ENCODE results near the gene HINFP.
"Not testable (repeated sequence)": the region's sequence is repeated elsewhere in the genome, so short reads cannot be mapped to it uniquely, and the experiment has no call there.

HINFP gene

DNA sequence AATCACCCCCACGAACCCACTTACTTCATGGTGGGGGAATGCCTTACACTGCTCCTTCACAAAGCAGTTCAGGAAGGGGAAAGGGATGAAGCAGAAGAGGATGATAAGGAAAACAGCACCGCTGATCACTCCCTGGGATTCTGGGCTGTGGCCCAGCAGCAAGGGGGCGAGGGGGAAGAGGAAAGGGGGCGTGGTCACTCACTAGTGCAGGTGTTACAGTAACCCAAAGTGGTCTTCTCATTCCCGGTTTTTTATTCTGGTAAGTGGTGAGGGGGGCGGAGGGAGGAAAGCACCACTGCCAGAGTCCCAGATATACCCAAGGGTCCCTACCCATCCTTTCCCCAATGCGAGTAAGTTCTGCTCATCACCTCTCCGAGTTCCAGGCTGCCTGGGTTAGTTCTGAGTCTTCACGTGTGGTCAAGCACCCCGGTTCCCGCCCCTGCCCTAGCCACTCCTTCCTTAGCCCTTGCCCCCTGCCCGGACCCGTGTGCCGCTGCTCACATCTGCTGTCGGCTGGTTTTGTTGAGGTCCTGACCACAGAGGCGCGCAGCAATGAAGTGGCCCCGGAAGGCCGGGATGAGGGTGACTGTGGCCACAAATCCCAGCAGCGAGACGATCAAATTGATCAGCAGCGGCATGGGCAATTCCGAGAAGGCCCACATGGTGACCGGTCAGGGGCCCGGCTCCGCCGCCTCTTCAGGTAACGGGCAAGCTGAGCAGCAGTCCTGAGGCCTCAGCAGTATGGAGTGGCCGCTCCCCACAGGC lies 20.2 kb upstream of the HINFP start:
- no peak for FAIRE-seq

DNA sequence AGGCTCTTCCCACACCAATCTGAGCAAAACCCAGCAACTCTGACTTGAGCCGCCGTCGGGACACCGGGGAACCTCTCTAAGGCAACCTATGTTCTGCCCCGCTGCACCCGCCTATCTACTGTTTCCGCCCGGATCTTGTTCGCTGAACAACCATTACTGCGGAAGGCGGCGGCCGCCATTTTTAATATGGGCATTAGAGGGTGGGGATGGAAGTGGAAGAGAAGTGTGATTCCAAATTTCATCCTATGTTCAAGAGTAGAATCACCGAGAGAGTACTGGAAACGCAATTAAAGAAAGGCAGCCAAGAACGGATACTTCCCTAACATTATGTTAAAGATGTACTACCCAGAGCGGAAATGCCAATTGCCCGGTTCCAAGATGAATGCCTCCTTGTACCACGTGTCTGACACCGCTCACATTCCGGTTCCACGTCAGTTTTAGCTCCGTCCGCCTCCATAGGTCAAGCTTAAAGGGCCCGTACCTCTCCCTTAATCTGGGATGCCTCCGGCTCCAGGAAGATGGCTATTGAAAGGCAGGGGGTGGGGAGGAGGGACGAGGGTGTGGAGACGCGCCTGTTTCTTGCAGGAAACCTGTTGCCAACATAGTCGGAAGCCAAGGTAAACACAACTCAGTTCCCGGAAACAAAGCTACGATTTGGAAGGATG lies 19.5 kb upstream of the HINFP start, which contains the start of gene DPAGT1:
Gene DPAGT1 (minus strand): TSS at position 95 of the 665 bp plus-strand sequence. CDS start 198 bp downstream, outside the sequence.
- FAIRE-seq, result no peak

DNA sequence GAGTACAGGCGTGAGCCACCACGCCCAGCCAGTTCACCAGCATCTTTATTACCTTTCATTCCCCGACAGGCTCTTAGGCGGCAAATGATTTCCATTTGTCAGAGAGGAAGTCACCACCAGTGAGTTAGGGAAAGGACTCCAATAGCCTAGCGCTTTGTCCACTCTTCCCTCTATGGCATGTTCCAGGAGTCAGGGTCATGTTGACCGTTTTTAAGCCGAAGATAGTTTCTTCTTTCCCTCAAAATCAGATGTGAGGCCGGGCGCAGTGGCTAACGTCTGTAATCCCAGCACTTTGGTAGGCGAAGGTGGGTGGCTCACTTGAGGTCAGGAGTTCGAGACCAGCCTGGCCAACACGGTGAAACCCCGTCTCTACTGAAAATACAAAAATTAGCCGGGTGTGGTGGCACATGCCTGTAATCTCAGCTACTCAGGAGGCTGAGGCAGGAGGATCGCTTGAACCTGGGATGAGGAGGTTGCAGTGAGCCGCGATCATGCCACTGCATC lies 18.2 kb upstream of the HINFP start:
- FAIRE-seq, result not testable (repeated sequence)

DNA sequence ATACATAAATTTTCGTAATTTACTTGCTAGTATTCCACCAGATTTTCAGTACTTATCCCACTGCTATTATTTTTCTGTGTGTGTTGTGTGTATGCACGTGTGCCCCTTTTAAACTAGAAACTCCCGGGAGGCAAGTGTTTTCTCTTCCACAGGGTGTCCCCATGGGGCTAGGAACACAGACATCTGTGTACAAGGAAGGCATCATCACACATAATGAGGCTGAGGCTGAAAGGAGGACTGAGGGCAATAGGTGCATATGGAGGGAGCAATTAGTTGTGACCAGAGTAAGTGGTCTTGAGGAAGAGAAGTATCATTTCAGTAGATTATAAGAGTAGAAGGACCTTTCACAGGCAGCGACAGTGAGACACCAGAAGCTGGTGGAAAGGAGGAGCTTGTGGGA lies 17.6 kb upstream of the HINFP start:
- FAIRE-seq, result no peak

DNA sequence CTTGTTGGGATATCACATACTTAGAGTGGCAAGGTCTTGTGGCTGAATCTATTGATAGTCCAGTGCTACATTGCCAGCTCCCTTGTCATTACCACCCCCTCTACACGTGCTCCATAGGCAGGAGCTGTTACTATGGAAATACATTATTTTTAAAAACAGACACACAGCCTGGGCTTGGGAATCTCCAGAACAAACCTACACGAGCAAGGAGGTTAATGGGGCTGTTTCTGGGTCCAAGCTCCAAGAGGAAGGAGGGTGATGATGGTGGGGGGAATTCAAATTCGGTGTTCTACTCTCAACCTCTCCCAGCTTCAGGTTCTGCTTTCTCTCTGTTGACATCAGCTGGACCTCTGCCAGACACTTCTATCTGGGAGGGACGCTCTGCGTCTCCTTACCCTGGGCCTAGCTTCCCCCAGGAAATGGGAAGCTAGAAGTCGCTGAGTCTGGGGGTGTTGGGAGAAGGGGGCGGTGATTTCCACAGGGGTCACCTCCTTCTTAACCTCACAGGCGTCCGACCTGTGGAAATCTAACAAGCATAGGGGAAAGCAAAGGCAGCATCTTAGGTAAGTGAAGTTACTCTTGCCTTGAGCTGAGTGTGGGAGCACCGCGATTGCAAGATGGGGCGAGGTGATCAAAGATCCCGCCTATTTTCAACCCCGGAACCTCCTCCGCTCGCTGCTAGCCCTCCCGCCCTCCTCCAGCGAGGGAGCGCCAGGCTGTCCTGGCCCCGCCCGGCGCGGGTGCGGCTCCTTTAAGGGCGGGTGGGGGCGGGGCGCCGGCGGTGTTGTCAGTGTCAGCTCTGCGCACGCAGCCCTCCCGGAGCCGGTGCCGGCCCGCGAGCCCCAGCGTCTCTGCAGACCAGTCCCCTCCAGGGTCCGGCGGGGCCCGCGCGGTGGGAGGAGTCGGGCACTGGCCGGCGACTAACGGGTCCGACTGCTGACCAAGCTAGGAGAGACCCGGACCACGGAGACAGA lies 14.5 kb upstream of the HINFP start, which contains the start of gene C2CD2L:
Gene C2CD2L (plus strand): TSS at position 781 of the 974 bp plus-strand sequence. CDS start 398 bp downstream, outside the sequence.
- FAIRE-seq, result no peak

DNA sequence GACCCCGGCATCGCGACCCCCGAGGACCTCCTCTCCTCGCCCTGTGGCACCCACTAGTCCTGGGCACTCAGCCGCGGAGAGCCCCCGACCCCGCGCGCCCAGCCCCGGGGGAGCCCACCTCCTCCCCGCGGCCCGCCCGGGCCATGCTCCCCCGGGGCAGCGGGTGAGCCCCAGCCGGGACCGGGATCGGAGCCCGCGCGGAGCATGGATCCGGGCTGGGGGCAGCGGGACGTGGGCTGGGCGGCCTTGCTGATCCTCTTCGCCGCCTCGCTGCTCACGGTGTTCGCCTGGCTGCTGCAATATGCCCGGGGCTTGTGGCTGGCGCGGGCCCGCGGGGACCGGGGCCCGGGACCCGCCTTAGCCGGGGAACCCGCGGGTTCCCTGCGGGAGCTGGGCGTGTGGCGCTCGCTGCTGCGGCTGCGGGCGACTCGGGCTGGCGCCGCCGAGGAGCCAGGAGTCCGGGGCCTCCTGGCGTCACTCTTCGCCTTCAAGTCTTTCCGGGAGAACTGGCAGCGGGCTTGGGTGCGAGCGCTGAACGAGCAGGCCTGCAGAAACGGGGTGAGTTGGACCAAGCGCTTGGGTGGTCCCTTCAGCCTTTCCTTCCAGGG lies 13.7 kb upstream of the HINFP start:
- no peak for FAIRE-seq

DNA sequence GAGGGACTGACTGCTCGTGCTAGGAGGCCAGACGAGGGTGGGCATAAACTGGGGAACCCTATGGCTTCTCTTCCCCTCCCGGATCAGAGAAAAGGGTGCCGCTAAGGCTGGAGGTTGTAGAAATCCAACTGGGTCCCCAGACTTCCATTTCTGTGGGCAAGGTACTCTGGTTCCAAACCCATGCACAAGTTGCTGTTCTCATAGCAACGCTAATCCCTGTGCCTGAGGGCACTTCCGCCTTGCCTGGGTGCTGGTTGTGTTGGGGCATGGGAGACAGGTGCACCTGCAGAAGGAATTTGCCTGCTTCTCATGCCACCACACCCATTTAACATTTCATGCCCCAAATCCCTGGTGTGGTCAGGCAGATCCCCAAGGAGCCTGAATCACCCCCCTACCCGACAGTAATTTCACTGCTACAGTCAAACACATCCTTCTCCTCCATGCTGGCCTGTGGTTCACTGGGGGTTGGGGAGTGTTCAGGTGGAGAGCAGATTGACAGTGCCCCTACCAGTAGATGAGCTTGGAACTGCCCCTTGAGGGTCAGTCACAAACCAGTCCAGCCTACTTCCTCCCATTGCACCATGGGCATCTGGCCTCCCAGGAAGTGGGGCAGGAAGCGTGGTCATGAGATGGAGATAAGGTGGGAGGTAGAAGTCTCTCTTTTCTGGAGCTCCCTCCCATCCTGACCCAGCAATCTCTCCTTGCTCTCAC lies 13.1 kb upstream of the HINFP start:
- FAIRE-seq, result no peak

DNA sequence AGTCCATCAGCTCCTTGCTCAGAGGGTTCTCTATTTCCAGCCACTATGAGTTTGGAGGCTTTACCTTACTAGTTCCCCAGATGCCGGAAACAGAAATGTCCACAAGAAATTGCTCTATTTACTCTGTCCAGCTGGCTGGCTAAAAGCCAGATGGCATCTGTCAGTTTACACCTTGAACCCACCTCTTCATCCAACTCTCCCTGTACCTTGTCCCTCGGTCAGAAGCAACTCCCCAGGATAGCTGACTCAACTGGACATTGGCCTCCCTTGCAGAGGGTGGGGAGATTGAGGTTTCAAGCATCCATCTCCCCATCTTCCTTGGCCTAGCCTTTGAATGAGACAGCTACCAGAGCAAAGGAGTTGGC lies 12.5 kb upstream of the HINFP start:
- no peak for FAIRE-seq

DNA sequence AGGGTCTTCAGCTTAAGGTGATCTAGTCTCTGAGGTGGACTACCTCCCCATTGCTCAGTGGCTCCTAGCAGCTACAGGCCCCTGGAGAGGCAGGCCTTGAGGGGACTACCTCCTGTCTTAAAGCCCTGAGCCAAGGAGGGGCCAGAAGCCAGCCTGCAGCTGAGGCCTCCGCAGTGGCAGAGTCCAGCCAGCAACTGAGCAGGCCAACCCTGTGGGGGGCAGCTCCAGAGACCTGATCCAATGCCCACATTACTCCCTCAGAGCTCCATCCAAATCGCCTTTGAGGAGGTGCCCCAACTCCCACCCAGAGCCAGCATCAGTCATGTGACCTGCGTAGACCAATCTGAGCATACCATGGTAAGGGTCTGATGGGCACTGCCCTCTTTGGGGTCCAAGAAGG lies 11.5 kb upstream of the HINFP start:
- FAIRE-seq, result no peak

DNA sequence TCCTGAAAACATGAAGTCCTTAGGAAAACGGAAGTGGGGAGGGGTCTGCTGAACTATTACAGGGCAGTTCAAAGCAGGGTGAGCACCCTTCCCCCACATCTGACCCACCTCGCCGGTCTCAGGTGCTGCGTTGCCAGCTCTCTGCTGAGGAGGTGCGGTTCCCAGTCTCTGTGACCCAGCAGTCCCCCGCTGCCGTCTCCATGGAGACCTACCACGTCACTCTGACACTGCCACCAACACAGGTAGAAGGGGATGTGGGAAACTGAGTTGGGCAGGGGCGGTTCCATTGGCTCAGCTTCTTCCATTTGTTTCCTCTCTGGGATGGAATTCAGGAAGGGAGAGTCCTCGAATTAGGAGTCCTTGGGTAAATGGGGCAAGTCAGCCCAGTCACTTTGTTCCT lies 10.9 kb upstream of the HINFP start:
- FAIRE-seq, result no peak

DNA sequence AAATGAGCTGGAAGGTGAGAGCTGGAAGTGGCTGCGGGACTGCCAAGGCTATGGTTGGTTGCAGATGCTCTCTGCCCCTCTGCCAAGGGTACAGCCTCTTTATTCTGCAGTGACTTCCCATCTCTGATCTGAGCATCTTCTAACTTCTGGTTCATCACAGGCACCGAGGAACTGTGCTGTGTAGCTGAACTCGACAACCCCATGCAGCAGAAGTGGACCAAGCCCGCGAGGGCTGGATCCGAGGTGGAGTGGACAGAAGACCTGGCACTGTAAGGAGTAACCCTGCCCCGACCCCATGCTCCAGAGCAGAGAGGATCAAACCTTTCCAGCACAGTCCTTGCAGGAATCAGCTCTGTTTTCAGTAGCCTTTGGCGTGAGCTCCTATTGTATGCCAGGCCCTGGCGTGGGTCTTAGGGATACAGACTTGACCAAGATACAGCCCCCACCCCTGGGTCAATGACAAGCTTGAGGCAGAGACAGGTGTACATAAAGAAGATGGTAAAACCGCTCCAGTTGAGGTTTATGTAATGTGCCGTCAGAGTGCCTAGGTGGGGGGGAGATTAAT lies 9.9 kb upstream of the HINFP start:
- FAIRE-seq, result no peak

DNA sequence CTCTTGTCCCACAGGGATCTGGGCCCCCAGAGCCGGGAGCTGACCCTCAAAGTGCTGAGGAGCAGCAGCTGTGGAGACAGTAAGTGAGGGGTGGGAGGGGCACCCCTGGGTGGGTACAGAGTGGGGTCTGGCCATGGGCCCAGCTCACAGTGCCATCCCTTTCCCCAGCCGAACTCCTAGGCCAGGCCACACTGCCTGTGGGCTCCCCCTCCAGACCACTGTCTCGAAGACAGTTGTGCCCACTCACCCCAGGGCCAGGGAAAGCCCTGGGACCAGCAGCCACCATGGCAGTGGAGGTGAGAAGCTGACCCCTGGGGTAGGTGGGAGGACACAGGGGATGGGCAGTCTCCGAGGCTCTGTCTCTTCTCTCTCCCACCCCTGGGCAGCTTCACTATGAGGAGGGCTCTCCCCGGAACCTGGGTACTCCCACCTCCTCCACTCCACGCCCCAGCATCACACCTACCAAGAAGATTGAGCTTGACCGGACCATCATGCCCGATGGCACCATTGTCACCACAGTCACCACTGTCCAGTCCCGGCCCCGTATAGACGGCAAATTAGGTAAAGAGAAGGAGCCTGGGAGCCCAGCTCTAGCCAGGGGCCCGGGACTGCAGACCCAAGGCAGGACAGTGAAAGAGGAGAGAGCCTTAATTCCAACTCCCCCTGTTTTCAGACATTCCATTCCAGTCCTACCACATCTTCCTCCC lies 8.9 kb upstream of the HINFP start:
- FAIRE-seq, result no peak

DNA sequence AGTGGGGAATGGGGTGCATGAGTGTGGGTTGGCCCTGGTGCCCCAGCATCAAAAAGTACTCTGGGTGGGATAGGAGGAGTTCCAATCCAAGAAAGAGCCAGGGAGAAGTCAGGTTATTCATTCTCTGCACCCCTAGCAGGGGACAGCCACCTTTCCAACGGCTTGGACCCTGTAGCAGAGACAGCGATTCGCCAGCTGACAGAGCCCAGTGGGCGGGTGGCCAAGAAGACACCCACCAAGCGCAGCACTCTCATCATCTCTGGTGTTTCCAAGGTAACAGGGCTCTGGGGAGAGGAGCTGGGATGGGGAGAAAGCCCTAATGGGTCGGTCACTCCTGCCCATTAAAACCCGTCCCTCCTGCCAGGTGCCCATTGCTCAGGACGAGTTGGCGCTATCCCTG lies 7.7 kb upstream of the HINFP start:
- FAIRE-seq, result no peak

DNA sequence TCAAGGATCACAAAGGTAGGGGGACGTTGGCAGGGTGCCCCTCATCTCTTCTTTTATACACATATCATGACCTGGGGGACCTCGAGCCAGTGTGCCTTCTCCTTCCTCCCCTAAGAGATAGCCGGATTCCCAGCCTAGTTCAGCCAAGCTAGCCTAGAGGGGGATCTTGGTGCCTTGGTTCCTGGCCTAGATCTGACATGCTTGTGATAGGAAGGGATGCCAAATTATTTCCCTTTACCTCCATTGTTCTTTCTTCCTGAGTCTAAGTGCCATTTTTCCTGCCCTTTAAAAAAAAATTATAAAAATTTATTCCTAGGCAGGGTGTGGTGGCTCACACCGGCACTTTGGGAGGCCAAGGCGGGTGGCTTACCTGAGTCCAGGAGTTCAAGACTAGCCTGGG lies 7.0 kb upstream of the HINFP start:
- FAIRE-seq, result no peak

DNA sequence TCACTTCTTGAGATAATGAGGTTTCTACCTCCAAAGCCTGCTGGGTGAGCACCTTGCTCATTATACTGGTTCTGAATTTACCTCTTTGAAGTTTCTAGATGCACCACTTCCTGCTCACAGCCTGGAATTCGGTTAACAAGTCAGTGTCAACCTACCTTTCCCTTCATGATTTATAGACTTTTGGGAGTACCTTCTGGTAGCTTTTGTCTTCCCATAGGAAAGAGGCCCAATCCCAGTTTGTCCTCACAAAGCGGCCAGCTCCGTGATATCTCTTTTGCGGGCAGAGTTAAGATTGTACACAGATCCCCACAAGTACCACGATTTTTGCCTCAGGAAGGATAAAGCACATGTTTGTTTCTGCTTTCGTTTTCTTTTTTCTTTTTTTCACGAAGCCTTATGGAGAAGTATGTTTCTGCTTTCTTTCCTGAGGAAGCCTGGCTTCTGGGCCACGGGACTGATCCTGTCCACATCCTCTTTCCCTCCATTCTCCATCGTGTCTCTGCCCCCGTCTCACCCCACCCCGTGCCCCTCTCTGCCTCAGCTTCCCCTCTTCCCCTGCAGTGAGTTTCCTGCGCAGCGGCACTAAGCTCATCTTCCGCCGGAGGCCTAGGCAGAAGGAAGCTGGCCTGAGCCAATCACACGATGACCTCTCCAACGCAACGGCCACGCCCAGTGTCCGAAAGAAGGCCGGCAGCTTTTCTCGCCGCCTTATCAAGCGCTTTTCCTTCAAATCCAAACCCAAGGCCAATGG lies 5.7 kb upstream of the HINFP start:
- no peak for FAIRE-seq

DNA sequence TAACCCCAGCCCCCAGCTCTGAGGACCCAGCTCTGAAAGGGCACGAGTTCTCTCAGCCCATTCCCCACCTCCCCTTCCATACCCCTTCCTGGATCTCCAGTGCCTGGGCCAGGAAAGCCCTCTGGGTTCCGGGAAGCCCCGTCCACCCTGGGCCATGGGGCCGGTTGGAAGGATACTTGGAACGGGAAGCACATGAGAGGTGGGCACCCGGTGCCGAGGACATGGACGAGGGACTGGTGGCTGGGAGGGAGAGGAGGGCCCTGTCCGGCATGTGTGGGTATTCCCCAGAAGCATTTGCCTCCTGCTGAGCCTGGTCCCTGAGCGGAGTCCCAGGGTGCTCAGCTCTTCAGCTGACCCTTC lies 5.2 kb upstream of the HINFP start:
- FAIRE-seq, result no peak

DNA sequence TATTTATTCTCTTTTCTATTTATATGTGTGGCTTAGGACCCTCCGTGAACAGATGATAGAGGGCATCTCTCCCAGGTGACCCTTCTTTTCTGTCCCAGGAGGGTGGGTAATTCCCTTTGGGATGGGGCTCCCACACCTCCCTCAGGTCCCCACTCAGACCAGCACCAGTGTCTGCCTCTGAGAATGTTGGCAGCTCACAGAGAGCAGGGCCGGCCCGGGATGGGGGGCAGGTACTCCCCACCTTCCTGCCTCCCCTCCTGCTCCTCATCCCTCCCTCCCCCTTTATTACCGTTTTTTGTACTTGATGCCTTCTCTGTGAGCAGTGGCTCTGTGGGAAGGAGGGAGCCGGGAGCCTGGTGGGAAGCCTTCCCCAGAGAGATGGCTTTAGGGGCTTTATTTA lies 4.8 kb upstream of the HINFP start:
- FAIRE-seq, result no peak

DNA sequence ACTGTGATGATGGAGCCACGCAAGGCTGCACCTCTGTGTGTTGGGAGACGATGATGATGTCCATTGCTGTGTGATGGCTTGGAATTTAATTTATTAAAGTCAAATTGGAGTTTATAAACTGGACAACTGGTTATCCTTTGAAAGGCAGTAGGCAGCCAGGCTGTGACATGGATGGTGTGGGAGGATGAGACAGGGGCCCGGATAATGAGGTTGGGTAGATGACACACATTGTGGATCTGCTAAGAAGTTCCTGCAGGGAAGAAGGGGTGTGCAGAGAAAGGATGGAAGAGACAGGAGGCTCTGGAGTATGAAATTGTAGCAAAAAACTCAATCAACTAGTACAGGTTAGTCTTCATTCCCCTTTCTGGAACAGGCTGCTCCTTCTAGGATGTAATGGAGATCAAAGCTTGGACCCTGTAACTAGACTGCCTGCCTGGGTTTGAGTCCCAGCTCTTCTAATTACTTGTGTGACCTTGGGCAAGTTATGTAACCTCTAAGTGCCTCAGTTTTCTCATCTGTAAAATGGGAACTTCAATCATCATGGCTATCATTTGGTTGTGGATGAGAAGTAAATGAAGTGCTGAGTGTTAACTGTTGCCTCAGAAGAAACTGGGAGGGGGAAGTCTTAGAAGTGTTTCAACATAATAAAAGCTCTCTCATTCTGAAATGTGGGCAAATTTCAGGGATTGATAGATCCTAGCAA lies 4.2 kb upstream of the HINFP start:
- FAIRE-seq, result no peak

DNA sequence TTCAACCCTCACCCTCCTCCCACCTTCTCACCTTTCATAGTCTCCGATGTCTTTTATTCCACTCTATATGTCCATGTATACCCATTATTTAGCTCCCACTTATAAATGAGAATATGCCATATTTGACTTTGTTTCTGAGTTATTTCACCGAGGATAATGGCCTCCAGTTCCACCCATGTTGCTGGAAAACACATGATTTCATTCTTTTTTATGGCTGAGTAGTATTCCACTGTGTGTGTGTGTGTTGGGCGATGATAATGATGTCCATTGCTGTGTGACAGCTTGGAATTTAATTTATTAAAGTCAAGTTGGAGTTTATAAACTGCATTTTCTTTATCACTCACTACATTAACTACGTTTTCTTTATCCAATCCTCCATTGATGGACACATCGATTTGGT lies 3.2 kb upstream of the HINFP start:
- FAIRE-seq, result no peak

DNA sequence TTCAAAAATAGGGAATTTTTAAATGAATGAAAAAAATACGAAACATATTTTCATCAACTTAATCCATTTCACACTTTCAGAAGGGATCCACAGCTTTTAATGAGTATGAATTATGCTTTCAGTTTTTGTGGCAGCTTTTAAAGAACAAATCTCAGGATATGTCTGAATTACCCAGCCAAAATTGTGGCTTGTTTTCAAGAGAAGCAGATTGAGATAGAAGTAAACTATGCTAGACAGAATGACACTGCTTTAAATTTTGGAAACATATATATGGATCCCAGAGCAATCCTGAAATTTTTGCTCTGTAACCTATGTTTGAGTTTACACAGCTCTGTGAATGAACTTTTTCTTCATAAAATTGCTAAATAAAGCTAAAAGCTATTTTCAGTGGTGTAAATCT lies 2.4 kb upstream of the HINFP start:
- no peak for FAIRE-seq
